Sciatic nerve (tissue), 2 donors: Measurements from ENCODE around the gene MYOG. TPM values are rescaled to one million over a fixed set of nuclear protein-coding genes. Genes with fewer than 3 reads are reported as not detected.

Experiments
- ATAC-seq: fragments of 200-7000 bp; cut with Tn5 transposase; one replicate; pipeline ENCODE4 v1.9.1; 2020; ENCODE audit warnings: mild to moderate bottlenecking, moderate library complexity
- DNase-seq: peaks from one replicate; pipeline ENCODE4 v3.0.0-alpha.2; 2020; ENCODE audit warnings: low spot score
- intact Hi-C: fragments of 100-400 bp; cut with DNase I; formaldehyde crosslinking; loops from one replicate; pipeline ENCODE4 v1.14.2; 2022
- total RNA-seq: library from RNA; stranded (reverse); fragmentation: NEBNext Ultra II Directional; extraction: Animal tissue kit (Norgen Biotek cat#: 25700); gene quantifications from one replicate; pipeline ENCODE4 v1.2.1, GENCODE V29; 2021
- donor health status: DM: no; HTN: no; CAD: no.
- donor health status: DM: no; HTN: no; CAD: no.

The MYOG gene
- total RNA-seq, 1 donor from 2014 or later = not detected

DNA sequence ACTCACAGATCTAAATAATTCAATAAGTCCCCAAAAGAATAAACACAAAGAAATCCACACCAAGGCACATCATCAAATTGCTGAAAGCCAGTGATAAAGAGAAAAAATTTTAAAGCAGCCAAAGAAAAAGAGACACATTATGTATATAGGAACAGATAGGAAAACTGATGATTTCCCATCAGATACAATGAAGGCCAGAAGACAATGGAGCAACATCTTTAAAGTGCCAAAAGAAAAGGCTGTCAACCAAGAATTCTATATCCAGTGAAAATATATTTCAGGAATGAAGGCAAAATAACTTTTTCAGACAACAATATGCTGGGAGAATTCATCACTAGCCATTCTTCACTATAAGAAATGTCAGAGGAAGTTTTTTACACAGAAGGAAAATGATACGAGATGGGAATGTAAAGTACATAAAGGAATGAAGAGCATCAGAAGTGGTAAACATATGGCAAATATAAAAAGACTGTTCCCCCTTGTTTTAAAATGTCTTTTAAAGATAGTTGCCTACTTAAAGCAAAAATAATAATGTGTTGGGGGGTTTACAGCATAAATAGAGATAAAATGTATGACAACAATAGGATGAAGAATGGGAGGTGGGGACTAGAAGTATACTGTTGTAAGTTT lies 9.4 kb upstream of the MYOG start:
- no peak for ATAC-seq
- intact Hi-C loops = no loop called here

DNA sequence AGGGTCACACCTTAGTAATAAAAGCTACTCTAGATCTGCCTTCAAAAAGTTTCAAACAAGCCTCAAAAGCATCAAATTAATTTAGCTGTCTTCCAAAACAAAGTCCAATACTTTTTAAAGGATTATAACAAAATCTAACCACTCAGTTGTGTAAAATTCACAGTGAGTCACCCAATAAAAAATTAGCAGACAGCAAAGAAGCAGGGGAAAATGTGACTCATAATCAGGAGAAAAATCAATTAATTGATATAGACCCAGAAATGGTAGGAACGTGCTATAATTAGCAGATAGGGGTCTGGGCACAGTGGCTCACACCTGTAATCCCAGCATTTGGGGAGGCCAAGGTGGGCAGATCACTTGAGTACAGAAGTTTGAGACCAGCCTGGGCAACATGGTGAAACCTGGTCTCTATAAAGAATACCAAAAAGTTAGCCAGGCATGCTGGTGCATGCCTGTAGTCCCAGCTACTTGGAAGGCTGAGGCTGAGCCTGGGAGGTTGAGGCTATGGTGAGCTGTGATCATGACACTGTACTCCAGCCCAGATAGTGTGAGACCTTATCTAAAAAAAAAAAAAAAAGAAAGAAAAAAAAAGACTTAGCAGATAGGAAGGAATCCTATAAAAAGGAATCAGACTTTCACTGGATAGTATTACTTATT lies 8.1 kb upstream of the MYOG start:
- intact Hi-C loops = no loop called here
- ATAC-seq (no peak), DNase-seq (no peak)

More for the DNA sequence above, 9.4 kb upstream of the MYOG start:
- no peak for DNase-seq

GRCh38 chr1:203091761-203092330 lies 6.0 kb upstream of the MYOG start:
- no peak for ATAC-seq
- intact Hi-C loops = no loop called here
- no peak for DNase-seq

GRCh38 chr1:203091199-203091477 lies 5.3 kb upstream of the MYOG start:
- ATAC-seq (no peak), DNase-seq (no peak)
- intact Hi-C loops = no loop called here

DNA sequence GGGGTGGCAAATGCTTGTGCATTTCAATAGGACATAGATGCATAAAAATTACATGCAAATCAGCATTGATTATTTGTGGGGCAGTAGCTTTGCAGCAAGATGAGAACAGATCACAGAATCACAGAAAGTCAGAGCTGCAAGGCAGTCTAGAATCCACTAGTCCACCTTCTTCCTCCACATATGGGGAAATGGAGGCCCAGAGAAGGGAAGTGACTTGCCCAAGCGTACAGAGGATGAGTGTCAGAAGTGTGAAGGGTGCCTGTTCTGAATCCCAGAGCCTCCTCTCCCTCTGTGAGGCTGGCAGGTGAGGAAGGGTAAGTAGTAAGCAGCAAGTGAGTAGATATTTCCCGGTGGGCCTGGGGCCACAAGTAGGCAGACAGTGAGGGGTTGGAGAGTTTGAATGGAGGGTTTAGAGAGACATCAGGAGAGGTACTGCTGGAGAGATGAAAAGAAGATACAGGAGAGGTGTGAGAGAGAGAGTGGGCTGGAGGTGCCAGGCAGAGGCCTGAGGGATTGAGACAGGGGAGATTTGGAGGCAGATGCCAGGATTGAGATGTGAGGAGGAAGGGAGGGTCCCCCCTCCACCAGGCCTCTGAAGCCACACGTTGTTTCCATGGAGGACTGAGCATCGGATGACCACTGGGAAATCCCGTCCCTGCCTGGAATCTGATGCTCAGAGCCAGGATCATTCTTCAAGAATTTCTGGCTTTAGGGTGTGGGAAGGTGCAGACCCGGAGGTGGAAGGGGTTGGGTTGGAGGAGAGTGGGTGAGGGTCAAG lies 4.8 kb upstream of the MYOG start:
- intact Hi-C loops = no loop called here
- DNase-seq (no peak), ATAC-seq (no peak)

DNA sequence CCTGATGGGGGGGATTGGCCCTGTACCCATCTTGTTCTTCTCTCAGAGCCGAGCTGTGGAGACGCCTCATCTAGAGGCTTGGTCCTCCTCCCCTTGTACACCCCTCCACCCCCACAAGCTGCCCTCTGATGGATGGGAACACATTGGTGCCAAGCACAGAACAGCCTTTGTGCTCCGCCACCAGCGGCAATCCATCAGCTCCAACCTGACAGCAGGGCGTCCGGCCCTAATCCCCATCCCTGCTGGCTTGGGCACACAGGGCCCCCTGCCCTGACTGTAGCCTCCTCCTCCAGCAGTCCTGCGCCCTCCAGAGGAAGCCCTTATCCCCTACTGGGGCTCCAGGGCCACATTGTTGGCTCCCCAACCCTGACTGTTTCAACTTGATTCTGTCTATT lies 3.8 kb upstream of the MYOG start:
- intact Hi-C loops = no loop called here
- no peak for ATAC-seq
- no peak for DNase-seq

GRCh38 chr1:203089001-203089650 lies 3.3 kb upstream of the MYOG start:
- intact Hi-C loops = no loop called here
- DNase-seq (no peak), ATAC-seq (no peak)

DNA sequence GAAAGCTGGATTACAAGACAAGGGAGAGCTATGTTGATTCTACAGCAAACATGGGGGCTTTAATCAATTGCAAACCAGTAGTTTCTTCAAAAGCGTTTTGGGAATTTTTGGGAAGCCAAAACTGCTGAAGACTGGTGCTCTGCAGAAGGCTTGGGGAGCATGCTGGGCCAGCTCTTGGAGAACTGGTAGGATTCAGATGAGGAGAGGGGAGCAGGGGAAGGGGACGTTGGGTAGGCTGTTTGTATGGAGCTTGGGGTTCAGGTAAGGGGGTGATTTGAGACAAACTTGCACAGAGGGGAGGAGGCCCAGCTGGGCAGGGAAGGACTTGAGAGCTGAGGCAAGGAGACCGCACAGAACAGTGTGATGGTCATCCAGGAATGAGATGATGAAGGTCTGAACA lies 2.6 kb upstream of the MYOG start:
- DNase-seq = no peak
- intact Hi-C loops = no loop called here
- ATAC-seq = no peak

DNA sequence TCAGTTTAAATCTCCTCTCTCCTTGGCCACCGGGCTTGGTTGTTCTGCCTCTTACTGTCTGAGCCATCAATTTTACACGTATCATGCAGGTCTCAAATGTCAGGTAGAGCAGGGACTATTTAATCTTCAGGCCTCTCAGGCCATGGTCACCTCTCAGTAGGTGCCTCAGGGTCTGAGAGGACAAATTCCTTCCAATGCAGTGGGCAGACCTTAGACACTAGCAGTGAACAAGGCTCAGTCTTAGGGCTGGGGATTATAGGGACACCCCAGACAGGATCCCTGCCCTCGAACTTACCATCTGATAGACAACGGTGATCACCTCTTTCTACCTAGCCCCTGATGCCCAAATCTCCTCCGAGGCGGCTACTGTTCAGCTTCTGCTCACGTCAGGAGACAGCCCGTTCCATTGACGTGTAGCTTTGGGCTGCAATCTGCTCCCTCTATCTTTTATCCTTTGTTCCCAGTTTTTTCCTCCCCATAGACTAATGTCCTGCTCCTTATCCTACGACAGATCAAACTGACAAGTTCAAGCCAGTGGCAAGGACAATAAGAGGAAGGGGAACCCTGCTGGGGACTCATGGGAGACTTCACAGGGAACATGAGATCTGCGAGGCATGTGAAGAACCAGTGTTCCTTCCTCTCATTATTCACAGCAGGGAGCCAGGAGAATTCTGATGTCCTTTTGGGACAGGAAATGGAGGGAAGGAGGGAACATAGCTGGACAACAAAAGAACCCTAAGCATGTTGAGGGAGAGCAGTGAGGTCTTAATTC lies 1.4 kb upstream of the MYOG start:
- no peak for ATAC-seq
- no peak for DNase-seq
- intact Hi-C loops = no loop called here

DNA sequence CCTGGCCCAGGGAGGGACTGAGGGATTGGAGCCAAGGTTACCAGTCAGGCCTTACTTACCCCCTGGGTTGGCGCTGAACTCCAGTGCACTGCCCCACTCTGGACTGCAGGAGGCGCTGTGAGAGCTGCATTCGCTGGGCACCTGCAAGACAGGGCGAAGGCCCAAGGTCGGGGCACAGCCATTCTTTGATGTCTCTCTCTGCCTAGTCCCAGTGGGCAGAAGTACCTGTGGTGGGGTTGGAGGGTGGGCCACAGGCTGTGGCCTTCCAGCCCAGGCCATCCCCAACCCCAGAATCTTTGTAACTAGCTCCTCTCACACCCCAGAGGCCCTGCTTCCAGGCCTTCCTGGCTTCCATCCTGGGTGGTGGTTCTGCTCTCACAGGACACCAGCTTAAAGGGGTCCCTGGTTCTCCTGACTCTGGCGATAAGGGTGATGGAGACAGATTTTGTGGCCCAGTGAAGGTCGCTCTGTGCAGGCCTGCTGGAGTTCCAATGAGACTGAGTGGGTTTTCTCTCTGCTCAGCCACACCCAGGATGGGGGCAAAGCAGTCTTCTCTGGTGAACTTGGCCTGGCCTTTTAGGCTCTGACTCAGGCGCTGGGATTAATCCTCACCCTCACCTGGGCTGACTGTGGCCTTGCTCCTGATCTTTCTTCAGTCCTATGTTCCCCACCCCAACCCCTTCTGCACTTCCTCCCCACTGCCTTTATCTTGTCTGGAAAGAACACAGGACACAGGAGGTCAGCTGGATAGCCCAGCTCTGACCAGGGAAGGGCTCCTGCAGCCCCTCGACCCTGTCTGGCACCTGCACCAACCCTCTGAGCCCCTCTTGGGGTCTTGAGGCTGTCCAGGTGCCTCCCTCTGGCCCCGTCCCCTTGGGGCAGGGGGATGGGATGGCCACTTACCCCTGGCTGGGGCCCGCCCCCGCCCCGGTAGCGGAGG lies 954 bp downstream of the MYOG start:
- ATAC-seq (no peak), DNase-seq (no peak)
- intact Hi-C loops = no loop called here

- intact Hi-C loops = no loop called here
- ATAC-seq (no peak), DNase-seq (no peak)
These were observed 2.3 kb downstream of the MYOG start for GRCh38 chr1:203083463-203083921.

GRCh38 chr1:203082571-203083462 lies 3.0 kb downstream of the MYOG start:
- DNase-seq (no peak), ATAC-seq (no peak)
- intact Hi-C loops = no loop called here

- no peak for ATAC-seq
- intact Hi-C loops = no loop called here
- no peak for DNase-seq
These were observed 3.6 kb downstream of the MYOG start for GRCh38 chr1:203082231-203082505.

DNA sequence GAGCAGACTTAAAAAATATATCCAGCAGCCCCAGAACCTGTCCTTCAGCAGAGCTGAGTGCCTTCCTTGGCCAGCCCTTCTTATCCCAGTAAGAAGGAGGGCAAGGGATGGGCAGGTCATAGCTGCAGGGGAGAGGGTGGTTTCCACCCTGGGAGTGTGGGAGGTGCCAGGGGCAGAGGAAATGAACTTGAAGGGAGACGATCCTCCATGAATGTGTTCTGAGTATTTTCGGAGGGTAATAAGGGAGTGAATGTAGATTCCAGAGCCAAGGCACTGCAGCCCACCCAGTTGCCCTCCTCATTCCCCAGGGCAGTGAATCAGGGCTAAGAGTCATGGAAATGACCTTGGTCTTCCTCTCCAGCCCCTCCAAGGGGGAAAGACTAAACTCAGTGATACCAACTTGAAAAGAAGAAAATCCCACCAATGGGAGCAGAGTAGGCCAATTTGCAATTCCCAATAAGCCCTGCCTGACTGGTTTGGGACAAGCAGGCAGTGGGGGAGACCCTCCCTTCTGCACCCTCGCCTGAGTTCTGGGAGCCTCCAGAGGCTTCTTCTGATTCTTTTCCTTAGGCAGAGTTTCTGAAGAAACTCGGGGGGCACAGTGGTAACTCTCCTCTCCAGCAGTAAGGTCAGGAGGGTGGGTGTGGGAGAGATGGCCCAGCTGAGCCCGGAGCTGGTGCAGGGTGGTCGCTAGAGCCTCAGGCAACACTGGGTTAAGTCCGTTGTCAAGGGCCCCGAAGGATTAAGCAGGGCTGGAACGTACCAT lies 4.2 kb downstream of the MYOG start:
- DNase-seq (peak; percentile 36), ATAC-seq (no peak)
- intact Hi-C loops = no loop called here

GRCh38 chr1:203080456-203080855 lies 5.4 kb downstream of the MYOG start:
- peak; percentile 10 for DNase-seq
- intact Hi-C loops = no loop called here
- ATAC-seq = no peak

- intact Hi-C loops = no loop called here
- ATAC-seq = no peak
- DNase-seq = no peak
These were observed 7.3 kb downstream of the MYOG start for GRCh38 chr1:203078478-203078877.

GRCh38 chr1:203077956-203078355 lies 7.9 kb downstream of the MYOG start:
- ATAC-seq = no peak
- intact Hi-C loops = no loop called here
- DNase-seq = no peak
